ENCODE measurements around the gene HIPK2. TPM values are rescaled to one million over a fixed set of nuclear protein-coding genes. Genes with fewer than 3 reads are reported as not detected.

The HIPK2 gene
- total RNA-seq, 4 donors from 2014 or later: 13.6 to 21.8 (median 18.2) TPM

- TF ChIP-seq POLR2A (IDR thresholded peaks at IDR 0.05) (no peak), POLR2AphosphoS5 (IDR thresholded peaks at IDR 0.05) (no peak), EP300 (IDR thresholded peaks at IDR 0.05) (no peak), CTCF (IDR thresholded peaks at IDR 0.05) (no peak)
- Histone ChIP-seq H3K4me1 (peaks cover 16% of the 10 kb centered on the region), H3K9me3 (no peaks in the 10 kb centered on the region), H3K27me3 (no peaks in the 10 kb centered on the region), H3K4me3 (no peak overlapping the region), H3K27ac (no peak overlapping the region), H3K36me3 (no peaks in the 10 kb centered on the region)
- no peak for DNase-seq (ENCODE audit: low spot score in 2 of 2)
- 92% methylated on average over 10 of the region's 10 CpGs for WGBS
Measured at GRCh38 chr7:139749545-139749944, 28.3 kb downstream of the HIPK2 start.

- no peak overlapping the region for H3K27ac ChIP-seq
- H3K4me1 ChIP-seq: peaks cover 16% of the 10 kb centered on the region
Measured at GRCh38 chr7:139748941-139749340, 28.9 kb downstream of the HIPK2 start.

GRCh38 chr7:139748373-139748765 is 29.4 kb downstream of the HIPK2 start:
- H3K27ac ChIP-seq: no peak overlapping the region
- no peaks in the 10 kb centered on the region for H3K36me3 ChIP-seq
- no peak overlapping the region for H3K4me3 ChIP-seq
- H3K4me1 ChIP-seq: peaks cover 16% of the 10 kb centered on the region
- H3K27me3 ChIP-seq: no peaks in the 10 kb centered on the region
- 92% methylated on average over 9 of the region's 9 CpGs for whole genome bisulfite sequencing
- TF ChIP-seq EP300 (IDR thresholded peaks at IDR 0.05) (no peak), CTCF (IDR thresholded peaks at IDR 0.05) (no peak)
- no peak for DNase-seq (ENCODE audit: low spot score in 2 of 2)
- no peaks in the 10 kb centered on the region for H3K9me3 ChIP-seq

More at GRCh38 chr7:139748941-139749340, 28.9 kb downstream of the HIPK2 start:
- Histone ChIP-seq H3K27me3 (no peaks in the 10 kb centered on the region), H3K9me3 (no peaks in the 10 kb centered on the region), H3K4me3 (no peak overlapping the region), H3K36me3 (no peaks in the 10 kb centered on the region)
- 91% methylated on average over 5 of the region's 5 CpGs for WGBS
- TF ChIP-seq POLR2AphosphoS5 (IDR thresholded peaks at IDR 0.05) (no peak), POLR2A (IDR thresholded peaks at IDR 0.05) (no peak), CTCF (IDR thresholded peaks at IDR 0.05) (no peak), EP300 (IDR thresholded peaks at IDR 0.05) (no peak)
- no peak for DNase-seq (ENCODE audit: low spot score in 2 of 2)

- TF ChIP-seq POLR2AphosphoS5 (IDR thresholded peaks at IDR 0.05) (no peak), CTCF (IDR thresholded peaks at IDR 0.05) (no peak), EP300 (IDR thresholded peaks at IDR 0.05) (no peak), POLR2A (IDR thresholded peaks at IDR 0.05) (no peak)
- Histone ChIP-seq H3K36me3 (no peaks in the 10 kb centered on the region), H3K27me3 (no peaks in the 10 kb centered on the region), H3K4me1 (peaks cover 16% of the 10 kb centered on the region), H3K9me3 (no peaks in the 10 kb centered on the region), H3K4me3 (no peak overlapping the region), H3K27ac (no peak overlapping the region)
- 93% methylated on average over 13 of the region's 13 CpGs for whole genome bisulfite sequencing
- no peak for DNase-seq (ENCODE audit: low spot score in 2 of 2)
Measured at GRCh38 chr7:139747662-139748372, 30.0 kb downstream of the HIPK2 start.

- no peak for TF ChIP-seq EP300 (IDR thresholded peaks at IDR 0.05)
- TF ChIP-seq POLR2AphosphoS5 (IDR thresholded peaks at IDR 0.05): no peak
- TF ChIP-seq POLR2A (IDR thresholded peaks at IDR 0.05): no peak
- TF ChIP-seq CTCF (IDR thresholded peaks at IDR 0.05): no peak
- Histone ChIP-seq H3K9me3 (no peaks in the 10 kb centered on the region), H3K36me3 (no peaks in the 10 kb centered on the region), H3K4me3 (no peak overlapping the region), H3K4me1 (peaks cover 16% of the 10 kb centered on the region), H3K27ac (no peak overlapping the region), H3K27me3 (no peaks in the 10 kb centered on the region)
- DNase-seq (ENCODE audit: low spot score in 2 of 2): no peak
- 91% methylated on average over 8 of the region's 8 CpGs for WGBS
Measured at GRCh38 chr7:139746652-139747051, 31.1 kb downstream of the HIPK2 start.
